Breast epithelium (tissue), 3 donors: ENCODE results near the gene ALK.

ENCODE experiments used
- CTCF ChIP-seq, 3 donors: fragments of 450-650 bp; IDR thresholded peaks; one replicate each; pipeline ENCODE4 v1.5.1; 2016 to 2017; ENCODE audit warnings: antibody characterized with exemption in 3 of 3, mild to moderate bottlenecking in 3 of 3, moderate library complexity in 3 of 3
- POLR2A ChIP-seq: fragments of 450-650 bp; IDR thresholded peaks from one replicate; pipeline ENCODE4 v1.6.1; 2016; ENCODE audit warnings: antibody characterized with exemption, mild to moderate bottlenecking, moderate library complexity

- TF ChIP-seq CTCF (IDR thresholded peaks at IDR 0.05) (no peak), POLR2A (no peak)
These were observed 172.3 kb downstream of the ALK start for GRCh38 chr2:29749041-29749440.
